SK-N-SH treated with all-trans-retinoic acid at 6 μM for 48 hours (cell line): ENCODE results near the gene DNAI7.

ENCODE experiments used
- ARNTL ChIP-seq: fragments of 450-650 bp; formaldehyde crosslinking; IDR thresholded peaks from 2 replicates; pipeline ENCODE4 v1.5.0; 2020; ENCODE audit warnings: low read depth, mild to moderate bottlenecking, moderate library complexity, borderline replicate concordance
- ISL1 ChIP-seq: fragments of 250-450 bp; sonication (Bioruptor Pico); IDR thresholded peaks from 2 replicates; pipeline ENCODE4 v2.1.2; 2022; ENCODE audit warnings: mild to moderate bottlenecking, moderate library complexity
- PPARA ChIP-seq: fragments of 250-450 bp; sonication (Bioruptor Pico); IDR thresholded peaks from 2 replicates; pipeline ENCODE4 v1.5.0; 2020; ENCODE audit warnings: mild to moderate bottlenecking, borderline replicate concordance
- RARB ChIP-seq: fragments of 250-450 bp; sonication (Bioruptor Pico); IDR thresholded peaks from 2 replicates; pipeline ENCODE4 v1.8.0; 2021; ENCODE audit warnings: mild to moderate bottlenecking, moderate library complexity
- SNAI2 ChIP-seq: fragments of 250-450 bp; sonication (Bioruptor Pico); IDR thresholded peaks from 2 replicates; pipeline ENCODE4 v1.5.0; 2020; ENCODE audit warnings: mild to moderate bottlenecking, moderate library complexity
- TOX ChIP-seq: fragments of 250-450 bp; sonication (Bioruptor Pico); IDR thresholded peaks from 2 replicates; pipeline ENCODE4 v1.8.0; 2021; ENCODE audit warnings: mild to moderate bottlenecking, moderate library complexity, borderline replicate concordance
- ZC3H10 ChIP-seq: fragments of 250-450 bp; sonication (Bioruptor Pico); IDR thresholded peaks from 2 replicates; pipeline ENCODE4 v1.5.1; 2021; ENCODE audit warnings: mild to moderate bottlenecking, moderate library complexity
- ZFP3 ChIP-seq: fragments of 250-450 bp; sonication (Bioruptor Pico); IDR thresholded peaks from 2 replicates; pipeline ENCODE4 v1.5.0; 2020; ENCODE audit warnings: mild to moderate bottlenecking, moderate library complexity
- ZFP30 ChIP-seq: fragments of 450-650 bp; formaldehyde crosslinking; IDR thresholded peaks from 2 replicates; pipeline ENCODE4 v1.5.0; 2022; ENCODE audit warnings: mild to moderate bottlenecking, moderate library complexity
- ZNF8 ChIP-seq: fragments of 450-650 bp; formaldehyde crosslinking; IDR thresholded peaks from 2 replicates; pipeline ENCODE4 v1.5.0; 2020; ENCODE audit warnings: mild to moderate bottlenecking, moderate library complexity
- TF ChIP-seq, protein P1 (sequence below): fragments of 250-450 bp; sonication (Bioruptor Pico); IDR thresholded peaks from 2 replicates; pipeline ENCODE4 v1.8.0; 2020; ENCODE audit warnings: mild to moderate bottlenecking, moderate library complexity, borderline replicate concordance
- TF ChIP-seq, protein P2 (sequence below): fragments of 250-450 bp; sonication (Bioruptor Pico); IDR thresholded peaks from 2 replicates; pipeline ENCODE4 v1.5.1; 2021; ENCODE audit warnings: mild to moderate bottlenecking, moderate library complexity
- TF ChIP-seq, protein P3 (sequence below): fragments of 250-450 bp; sonication (Bioruptor Pico); IDR thresholded peaks from 2 replicates; pipeline ENCODE4 v1.5.0; 2020; ENCODE audit warnings: mild to moderate bottlenecking, moderate library complexity

DNA sequence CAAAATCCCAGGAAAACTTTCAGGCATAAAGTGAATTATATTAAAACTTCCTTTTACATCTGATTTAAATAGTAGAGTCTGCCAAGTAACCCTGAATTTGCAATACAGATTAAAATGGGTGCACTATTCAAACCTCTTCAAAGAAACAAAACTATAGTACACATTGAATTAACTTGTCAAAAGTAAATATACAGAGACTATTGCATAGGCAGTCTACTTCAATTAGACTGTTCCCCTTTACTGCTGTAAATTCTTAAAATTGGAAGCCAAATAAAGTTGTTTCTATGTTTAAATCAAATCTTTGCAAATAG lies 48.7 kb upstream of the DNAI7 start:
- TF ChIP-seq, protein P1, sequence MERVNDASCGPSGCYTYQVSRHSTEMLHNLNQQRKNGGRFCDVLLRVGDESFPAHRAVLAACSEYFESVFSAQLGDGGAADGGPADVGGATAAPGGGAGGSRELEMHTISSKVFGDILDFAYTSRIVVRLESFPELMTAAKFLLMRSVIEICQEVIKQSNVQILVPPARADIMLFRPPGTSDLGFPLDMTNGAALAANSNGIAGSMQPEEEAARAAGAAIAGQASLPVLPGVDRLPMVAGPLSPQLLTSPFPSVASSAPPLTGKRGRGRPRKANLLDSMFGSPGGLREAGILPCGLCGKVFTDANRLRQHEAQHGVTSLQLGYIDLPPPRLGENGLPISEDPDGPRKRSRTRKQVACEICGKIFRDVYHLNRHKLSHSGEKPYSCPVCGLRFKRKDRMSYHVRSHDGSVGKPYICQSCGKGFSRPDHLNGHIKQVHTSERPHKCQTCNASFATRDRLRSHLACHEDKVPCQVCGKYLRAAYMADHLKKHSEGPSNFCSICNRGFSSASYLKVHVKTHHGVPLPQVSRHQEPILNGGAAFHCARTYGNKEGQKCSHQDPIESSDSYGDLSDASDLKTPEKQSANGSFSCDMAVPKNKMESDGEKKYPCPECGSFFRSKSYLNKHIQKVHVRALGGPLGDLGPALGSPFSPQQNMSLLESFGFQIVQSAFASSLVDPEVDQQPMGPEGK (CRISPR knock-in tag): no peak
- TF ChIP-seq PPARA (no peak), TOX (no peak), ARNTL (CRISPR knock-in tag) (no peak), SNAI2 (CRISPR knock-in tag) (no peak), ZC3H10 (CRISPR knock-in tag) (no peak), ZFP30 (CRISPR knock-in tag) (no peak), RARB (no peak), ZFP3 (CRISPR knock-in tag) (no peak), ISL1 (CRISPR knock-in tag) (no peak), ZNF8 (no peak)
- TF ChIP-seq, protein P2, sequence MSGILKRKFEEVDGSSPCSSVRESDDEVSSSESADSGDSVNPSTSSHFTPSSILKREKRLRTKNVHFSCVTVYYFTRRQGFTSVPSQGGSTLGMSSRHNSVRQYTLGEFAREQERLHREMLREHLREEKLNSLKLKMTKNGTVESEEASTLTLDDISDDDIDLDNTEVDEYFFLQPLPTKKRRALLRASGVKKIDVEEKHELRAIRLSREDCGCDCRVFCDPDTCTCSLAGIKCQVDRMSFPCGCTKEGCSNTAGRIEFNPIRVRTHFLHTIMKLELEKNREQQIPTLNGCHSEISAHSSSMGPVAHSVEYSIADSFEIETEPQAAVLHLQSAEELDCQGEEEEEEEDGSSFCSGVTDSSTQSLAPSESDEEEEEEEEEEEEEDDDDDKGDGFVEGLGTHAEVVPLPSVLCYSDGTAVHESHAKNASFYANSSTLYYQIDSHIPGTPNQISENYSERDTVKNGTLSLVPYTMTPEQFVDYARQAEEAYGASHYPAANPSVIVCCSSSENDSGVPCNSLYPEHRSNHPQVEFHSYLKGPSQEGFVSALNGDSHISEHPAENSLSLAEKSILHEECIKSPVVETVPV: no peak
- TF ChIP-seq, protein P3, sequence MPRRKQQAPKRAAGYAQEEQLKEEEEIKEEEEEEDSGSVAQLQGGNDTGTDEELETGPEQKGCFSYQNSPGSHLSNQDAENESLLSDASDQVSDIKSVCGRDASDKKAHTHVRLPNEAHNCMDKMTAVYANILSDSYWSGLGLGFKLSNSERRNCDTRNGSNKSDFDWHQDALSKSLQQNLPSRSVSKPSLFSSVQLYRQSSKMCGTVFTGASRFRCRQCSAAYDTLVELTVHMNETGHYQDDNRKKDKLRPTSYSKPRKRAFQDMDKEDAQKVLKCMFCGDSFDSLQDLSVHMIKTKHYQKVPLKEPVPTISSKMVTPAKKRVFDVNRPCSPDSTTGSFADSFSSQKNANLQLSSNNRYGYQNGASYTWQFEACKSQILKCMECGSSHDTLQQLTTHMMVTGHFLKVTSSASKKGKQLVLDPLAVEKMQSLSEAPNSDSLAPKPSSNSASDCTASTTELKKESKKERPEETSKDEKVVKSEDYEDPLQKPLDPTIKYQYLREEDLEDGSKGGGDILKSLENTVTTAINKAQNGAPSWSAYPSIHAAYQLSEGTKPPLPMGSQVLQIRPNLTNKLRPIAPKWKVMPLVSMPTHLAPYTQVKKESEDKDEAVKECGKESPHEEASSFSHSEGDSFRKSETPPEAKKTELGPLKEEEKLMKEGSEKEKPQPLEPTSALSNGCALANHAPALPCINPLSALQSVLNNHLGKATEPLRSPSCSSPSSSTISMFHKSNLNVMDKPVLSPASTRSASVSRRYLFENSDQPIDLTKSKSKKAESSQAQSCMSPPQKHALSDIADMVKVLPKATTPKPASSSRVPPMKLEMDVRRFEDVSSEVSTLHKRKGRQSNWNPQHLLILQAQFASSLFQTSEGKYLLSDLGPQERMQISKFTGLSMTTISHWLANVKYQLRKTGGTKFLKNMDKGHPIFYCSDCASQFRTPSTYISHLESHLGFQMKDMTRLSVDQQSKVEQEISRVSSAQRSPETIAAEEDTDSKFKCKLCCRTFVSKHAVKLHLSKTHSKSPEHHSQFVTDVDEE: no peak
